OCI-LY3 (cell line): ENCODE results near the gene DEDD2.

Experiments used
- CTCF ChIP-seq: fragments of 200-600, 300-600 bp; sonication (generic); IDR thresholded peaks from 2 replicates; pipeline ENCODE4 v1.5.1; 2014; ENCODE audit warnings: antibody characterized with exemption, low read length, low read depth
- EZH2phosphoT487 ChIP-seq: fragments of 200-600 bp; shearing (Covaris generic); IDR thresholded peaks from 2 replicates; pipeline ENCODE4 v1.6.1; 2018; ENCODE audit warnings: antibody characterized with exemption, mixed run types, low read depth

GRCh38 chr19:42214810-42215485 is 2.5 kb downstream of the DEDD2 start:
- no peak for TF ChIP-seq CTCF
- no peak for TF ChIP-seq EZH2phosphoT487
